ENCODE data around the gene UXT. TPM values are rescaled to one million over a fixed set of nuclear protein-coding genes. Genes with fewer than 3 reads are reported as not detected.

UXT gene
- total and polyA plus RNA-seq, 9 of the 15 experiments (the other 6 are each of a cell fraction or from before 2014, with no cell fraction given): 141 to 300 (median 204) TPM

DNA sequence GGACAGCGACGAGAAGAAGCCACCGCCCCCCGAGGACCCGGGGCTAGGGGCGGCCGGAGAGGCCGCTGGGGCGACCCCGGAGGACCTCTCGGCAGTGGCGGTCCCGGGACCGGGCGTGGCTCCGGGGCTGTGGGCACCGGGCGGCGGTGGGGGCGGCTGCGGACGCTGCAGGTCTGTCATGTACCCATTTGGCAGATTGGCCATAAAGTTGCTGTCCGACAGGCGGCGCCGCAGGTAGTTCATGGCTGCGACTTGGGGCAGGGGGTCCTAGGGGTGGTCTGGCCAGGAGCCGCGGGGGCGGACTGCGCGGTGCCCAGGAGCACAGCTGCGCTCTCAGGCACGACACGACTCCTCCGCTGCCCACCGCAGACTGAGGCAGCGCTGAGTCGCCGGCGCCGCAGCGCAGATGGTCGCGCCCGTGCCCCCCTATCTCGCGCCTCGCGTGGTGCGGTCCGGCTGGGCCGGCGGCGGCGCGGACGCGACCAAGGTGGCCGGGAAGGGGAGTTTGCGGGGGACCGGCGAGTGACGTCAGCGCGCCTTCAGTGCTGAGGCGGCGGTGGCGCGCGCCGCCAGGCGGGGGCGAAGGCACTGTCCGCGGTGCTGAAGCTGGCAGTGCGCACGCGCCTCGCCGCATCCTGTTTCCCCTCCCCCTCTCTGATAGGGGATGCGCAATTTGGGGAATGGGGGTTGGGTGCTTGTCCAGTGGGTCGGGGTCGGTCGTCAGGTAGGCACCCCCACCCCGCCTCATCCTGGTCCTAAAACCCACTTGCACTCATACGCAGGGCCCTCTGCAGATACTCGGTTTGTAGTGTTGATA is 39.3 kb downstream of the UXT start, which contains the start of gene SYN1 (continued):
- no peak for TF ChIP-seq ZFP36 (IDR thresholded peaks at IDR 0.05; ENCODE audit: low read depth, low read length, partially characterized antibody)
- no peak for TF ChIP-seq MEF2A (IDR thresholded peaks at IDR 0.05; ENCODE audit: control insufficient read depth, low read depth, low read length)
- TF ChIP-seq MYBL2 (IDR thresholded peaks at IDR 0.05; ENCODE audit: low read depth): no peak
- TF ChIP-seq MYBL2 (CRISPR knock-in tag; IDR thresholded peaks at IDR 0.05; ENCODE audit: borderline replicate concordance): no peak
- no peak for TF ChIP-seq HNRNPH1 (optimal IDR thresholded peaks at IDR 0.05; ENCODE audit: low read depth, low read length)
- no peak for TF ChIP-seq HSF4 (CRISPR knock-in tag; IDR thresholded peaks at IDR 0.05; ENCODE audit: borderline replicate concordance)
- TF ChIP-seq HDAC2 (IDR thresholded peaks at IDR 0.05): peak; percentile 34; the same call in 1 of the 2 replicates
- TF ChIP-seq RB1 (IDR thresholded peaks at IDR 0.05; ENCODE audit: low read depth): peak; percentile 94
- TF ChIP-seq, protein P1, sequence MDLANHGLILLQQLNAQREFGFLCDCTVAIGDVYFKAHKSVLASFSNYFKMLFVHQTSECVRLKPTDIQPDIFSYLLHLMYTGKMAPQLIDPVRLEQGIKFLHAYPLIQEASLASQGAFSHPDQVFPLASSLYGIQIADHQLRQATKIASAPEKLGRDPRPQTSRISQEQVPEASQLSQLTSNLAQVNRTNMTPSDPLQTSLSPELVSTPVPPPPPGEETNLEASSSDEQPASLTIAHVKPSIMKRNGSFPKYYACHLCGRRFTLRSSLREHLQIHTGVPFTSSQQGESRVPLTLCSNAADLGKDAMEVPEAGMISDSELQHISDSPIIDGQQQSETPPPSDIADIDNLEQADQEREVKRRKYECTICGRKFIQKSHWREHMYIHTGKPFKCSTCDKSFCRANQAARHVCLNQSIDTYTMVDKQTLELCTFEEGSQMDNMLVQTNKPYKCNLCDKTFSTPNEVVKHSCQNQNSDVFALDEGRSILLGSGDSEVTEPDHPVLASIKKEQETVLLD (IDR thresholded peaks at IDR 0.05): peak; percentile 47; the same call in 1 of the 2 replicates
- TF ChIP-seq, protein P2, sequence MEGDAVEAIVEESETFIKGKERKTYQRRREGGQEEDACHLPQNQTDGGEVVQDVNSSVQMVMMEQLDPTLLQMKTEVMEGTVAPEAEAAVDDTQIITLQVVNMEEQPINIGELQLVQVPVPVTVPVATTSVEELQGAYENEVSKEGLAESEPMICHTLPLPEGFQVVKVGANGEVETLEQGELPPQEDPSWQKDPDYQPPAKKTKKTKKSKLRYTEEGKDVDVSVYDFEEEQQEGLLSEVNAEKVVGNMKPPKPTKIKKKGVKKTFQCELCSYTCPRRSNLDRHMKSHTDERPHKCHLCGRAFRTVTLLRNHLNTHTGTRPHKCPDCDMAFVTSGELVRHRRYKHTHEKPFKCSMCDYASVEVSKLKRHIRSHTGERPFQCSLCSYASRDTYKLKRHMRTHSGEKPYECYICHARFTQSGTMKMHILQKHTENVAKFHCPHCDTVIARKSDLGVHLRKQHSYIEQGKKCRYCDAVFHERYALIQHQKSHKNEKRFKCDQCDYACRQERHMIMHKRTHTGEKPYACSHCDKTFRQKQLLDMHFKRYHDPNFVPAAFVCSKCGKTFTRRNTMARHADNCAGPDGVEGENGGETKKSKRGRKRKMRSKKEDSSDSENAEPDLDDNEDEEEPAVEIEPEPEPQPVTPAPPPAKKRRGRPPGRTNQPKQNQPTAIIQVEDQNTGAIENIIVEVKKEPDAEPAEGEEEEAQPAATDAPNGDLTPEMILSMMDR (IDR thresholded peaks at IDR 0.05 in 2 of 3, conservative IDR thresholded peaks at IDR 0.05 in 1 of 3; ENCODE audit: insufficient read depth in 2 of 3, low read depth in 1 of 3, low read length in 3 of 3): peak; percentile 23 to 41 (median 31); a peak in 3 of 6 replicates
- TF ChIP-seq JUNB (CRISPR knock-in tag; conservative IDR thresholded peaks at IDR 0.05): no peak
- no peak for TF ChIP-seq ARID1B (IDR thresholded peaks at IDR 0.05)
- peak; percentile 54; the same call in 1 of the 2 replicates for TF ChIP-seq PRMT5 (CRISPR knock-in tag; IDR thresholded peaks at IDR 0.05)
- TF ChIP-seq PHTF2 (CRISPR knock-in tag; IDR thresholded peaks at IDR 0.05): no peak
- TF ChIP-seq HEY1 (CRISPR knock-in tag; IDR thresholded peaks at IDR 0.05; ENCODE audit: borderline replicate concordance): no peak
- no peak for TF ChIP-seq ZNF780A (CRISPR knock-in tag; IDR thresholded peaks at IDR 0.05)
- TF ChIP-seq POLR3G (IDR thresholded peaks at IDR 0.05; ENCODE audit: extremely low read depth, insufficient read length, insufficient replicate concordance): no peak
- TF ChIP-seq HNRNPUL1 (IDR thresholded peaks at IDR 0.05; ENCODE audit: low read length): no peak
- no peak for TF ChIP-seq NBN (IDR thresholded peaks at IDR 0.05; ENCODE audit: low read depth)
- TF ChIP-seq ADNP (tag; IDR thresholded peaks at IDR 0.05): peak; percentile 66; the same call in 1 of the 2 replicates
- no peak for TF ChIP-seq YBX1 (IDR thresholded peaks at IDR 0.05)
- TF ChIP-seq PHF21A (IDR thresholded peaks at IDR 0.05; ENCODE audit: borderline replicate concordance, low read depth): no peak
- TF ChIP-seq, protein P3, sequence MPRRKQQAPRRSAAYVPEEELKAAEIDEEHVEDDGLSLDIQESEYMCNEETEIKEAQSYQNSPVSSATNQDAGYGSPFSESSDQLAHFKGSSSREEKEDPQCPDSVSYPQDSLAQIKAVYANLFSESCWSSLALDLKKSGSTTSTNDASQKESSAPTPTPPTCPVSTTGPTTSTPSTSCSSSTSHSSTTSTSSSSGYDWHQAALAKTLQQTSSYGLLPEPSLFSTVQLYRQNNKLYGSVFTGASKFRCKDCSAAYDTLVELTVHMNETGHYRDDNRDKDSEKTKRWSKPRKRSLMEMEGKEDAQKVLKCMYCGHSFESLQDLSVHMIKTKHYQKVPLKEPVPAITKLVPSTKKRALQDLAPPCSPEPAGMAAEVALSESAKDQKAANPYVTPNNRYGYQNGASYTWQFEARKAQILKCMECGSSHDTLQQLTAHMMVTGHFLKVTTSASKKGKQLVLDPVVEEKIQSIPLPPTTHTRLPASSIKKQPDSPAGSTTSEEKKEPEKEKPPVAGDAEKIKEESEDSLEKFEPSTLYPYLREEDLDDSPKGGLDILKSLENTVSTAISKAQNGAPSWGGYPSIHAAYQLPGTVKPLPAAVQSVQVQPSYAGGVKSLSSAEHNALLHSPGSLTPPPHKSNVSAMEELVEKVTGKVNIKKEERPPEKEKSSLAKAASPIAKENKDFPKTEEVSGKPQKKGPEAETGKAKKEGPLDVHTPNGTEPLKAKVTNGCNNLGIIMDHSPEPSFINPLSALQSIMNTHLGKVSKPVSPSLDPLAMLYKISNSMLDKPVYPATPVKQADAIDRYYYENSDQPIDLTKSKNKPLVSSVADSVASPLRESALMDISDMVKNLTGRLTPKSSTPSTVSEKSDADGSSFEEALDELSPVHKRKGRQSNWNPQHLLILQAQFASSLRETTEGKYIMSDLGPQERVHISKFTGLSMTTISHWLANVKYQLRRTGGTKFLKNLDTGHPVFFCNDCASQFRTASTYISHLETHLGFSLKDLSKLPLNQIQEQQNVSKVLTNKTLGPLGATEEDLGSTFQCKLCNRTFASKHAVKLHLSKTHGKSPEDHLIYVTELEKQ (CRISPR knock-in tag; IDR thresholded peaks at IDR 0.05): no peak
- TF ChIP-seq EGR1 (conservative IDR thresholded peaks at IDR 0.05): peak; percentile 95
